ENCODE data around the gene EPB41L4A. TPM values are rescaled to one million over a fixed set of nuclear protein-coding genes. Genes with fewer than 3 reads are reported as not detected.

EPB41L4A gene
- total RNA-seq, 1 donor from 2014 or later, result 11.1 TPM

GRCh38 chr5:112417931-112418658 lies 982 bp downstream of the EPB41L4A start:
- peaks cover 16% of the 10 kb centered on the region for H3K27me3 ChIP-seq (ENCODE audit: insufficient read depth, low read length)
- no peak overlapping the region for H3K27ac ChIP-seq (ENCODE audit: low read depth, low read length)
- H3K27me3 Mint-ChIP-seq (ENCODE audit: low read depth, unreplicated experiment), result peaks cover 8% of the 10 kb centered on the region
- H3K27ac Mint-ChIP-seq (ENCODE audit: unreplicated experiment), result peak overlapping the region; percentile 66
- DNase-seq (ENCODE audit: low read depth), result peak; percentile 4
- H3K36me3 ChIP-seq (ENCODE audit: insufficient read depth, low read length), result no peaks in the 10 kb centered on the region
- H3K36me3 Mint-ChIP-seq (ENCODE audit: low read depth, unreplicated experiment), result no peaks in the 10 kb centered on the region
- FAIRE-seq, result no peak
- H3K9ac ChIP-seq (ENCODE audit: low read length), result peak overlapping the region; percentile 8
- H3K79me2 ChIP-seq (ENCODE audit: insufficient read depth, low read length), result no peaks in the 10 kb centered on the region
- peaks cover 7% of the 10 kb centered on the region for H3K4me1 ChIP-seq (ENCODE audit: insufficient read depth, low read length)
- no peaks in the 10 kb centered on the region for H4K20me1 ChIP-seq (ENCODE audit: insufficient read depth, low read length)
- no peaks in the 10 kb centered on the region for H3K9me3 Mint-ChIP-seq (ENCODE audit: unreplicated experiment)
- H3K9me3 ChIP-seq (ENCODE audit: insufficient read depth, low read depth, low read length), result no peaks in the 10 kb centered on the region
- no peak for TF ChIP-seq EZH2 (IDR thresholded peaks at IDR 0.05; ENCODE audit: insufficient read depth, low read length)
- H3K4me3 Mint-ChIP-seq (ENCODE audit: unreplicated experiment), result peak overlapping the region; percentile 85
- H3K4me2 ChIP-seq (ENCODE audit: low read length), result peak overlapping the region; percentile 79
- H2AFZ ChIP-seq (ENCODE audit: low read depth, low read length), result peak overlapping the region; percentile 98
- peaks cover 15% of the 10 kb centered on the region for H3K4me1 Mint-ChIP-seq (ENCODE audit: low read depth, unreplicated experiment)
- H3K4me3 ChIP-seq (ENCODE audit: insufficient read depth, low read depth, low read length), result peak overlapping the region; percentile 50

GRCh38 chr5:112415552-112415951 lies 3.5 kb downstream of the EPB41L4A start:
- FAIRE-seq (no peak), DNase-seq (ENCODE audit: low read depth) (no peak)
- no peak overlapping the region for H3K4me3 ChIP-seq (ENCODE audit: insufficient read depth, low read depth, low read length)
- H3K36me3 ChIP-seq (ENCODE audit: insufficient read depth, low read length), result no peaks in the 10 kb centered on the region
- H3K27ac ChIP-seq (ENCODE audit: low read depth, low read length), result no peak overlapping the region
- no peak for TF ChIP-seq CTCF (IDR thresholded peaks at IDR 0.05; ENCODE audit: insufficient read depth, low read depth, low read length)
- TF ChIP-seq EZH2 (IDR thresholded peaks at IDR 0.05; ENCODE audit: insufficient read depth, low read length), result no peak
- peaks cover 23% of the 10 kb centered on the region for H3K4me1 Mint-ChIP-seq (ENCODE audit: low read depth, unreplicated experiment)
- H3K27me3 Mint-ChIP-seq (ENCODE audit: low read depth, unreplicated experiment), result no peaks in the 10 kb centered on the region
- H3K27me3 ChIP-seq (ENCODE audit: insufficient read depth, low read length), result peaks cover 4% of the 10 kb centered on the region
- H3K36me3 Mint-ChIP-seq (ENCODE audit: low read depth, unreplicated experiment), result peaks cover 4% of the 10 kb centered on the region
- no peaks in the 10 kb centered on the region for H3K79me2 ChIP-seq (ENCODE audit: insufficient read depth, low read length)
- no peak overlapping the region for H2AFZ ChIP-seq (ENCODE audit: low read depth, low read length)
- no peaks in the 10 kb centered on the region for H3K9me3 ChIP-seq (ENCODE audit: insufficient read depth, low read depth, low read length)
- no peak overlapping the region for H3K4me2 ChIP-seq (ENCODE audit: low read length)
- H3K9ac ChIP-seq (ENCODE audit: low read length), result no peak overlapping the region
- peaks cover 7% of the 10 kb centered on the region for H3K4me1 ChIP-seq (ENCODE audit: insufficient read depth, low read length)
- no peak overlapping the region for H3K27ac Mint-ChIP-seq (ENCODE audit: unreplicated experiment)
- H4K20me1 ChIP-seq (ENCODE audit: insufficient read depth, low read length), result no peaks in the 10 kb centered on the region
- no peak overlapping the region for H3K4me3 Mint-ChIP-seq (ENCODE audit: unreplicated experiment)
- H3K9me3 Mint-ChIP-seq (ENCODE audit: unreplicated experiment), result no peaks in the 10 kb centered on the region

GRCh38 chr5:112413611-112414010 lies 5.5 kb downstream of the EPB41L4A start:
- Histone ChIP-seq H4K20me1 (ENCODE audit: insufficient read depth, low read length) (no peaks in the 10 kb centered on the region), H3K27me3 (ENCODE audit: insufficient read depth, low read length) (peaks cover 2% of the 10 kb centered on the region), H3K9me3 (ENCODE audit: insufficient read depth, low read depth, low read length) (no peaks in the 10 kb centered on the region), H3K4me3 (ENCODE audit: insufficient read depth, low read depth, low read length) (no peak overlapping the region), H3K9ac (ENCODE audit: low read length) (no peak overlapping the region), H3K4me1 (ENCODE audit: insufficient read depth, low read length) (peaks cover 7% of the 10 kb centered on the region), H3K27ac (ENCODE audit: low read depth, low read length) (no peak overlapping the region), H3K36me3 (ENCODE audit: insufficient read depth, low read length) (no peaks in the 10 kb centered on the region), H3K79me2 (ENCODE audit: insufficient read depth, low read length) (no peaks in the 10 kb centered on the region), H2AFZ (ENCODE audit: low read depth, low read length) (no peak overlapping the region), H3K4me2 (ENCODE audit: low read length) (no peak overlapping the region)
- no peak for DNase-seq (ENCODE audit: low read depth)
- no peak for FAIRE-seq
- Mint-ChIP-seq H3K27me3 (ENCODE audit: low read depth, unreplicated experiment) (no peaks in the 10 kb centered on the region), H3K4me3 (ENCODE audit: unreplicated experiment) (no peak overlapping the region), H3K36me3 (ENCODE audit: low read depth, unreplicated experiment) (peaks cover 4% of the 10 kb centered on the region), H3K4me1 (ENCODE audit: low read depth, unreplicated experiment) (peaks cover 33% of the 10 kb centered on the region), H3K9me3 (ENCODE audit: unreplicated experiment) (no peaks in the 10 kb centered on the region), H3K27ac (ENCODE audit: unreplicated experiment) (no peak overlapping the region)
- TF ChIP-seq CTCF (IDR thresholded peaks at IDR 0.05; ENCODE audit: insufficient read depth, low read depth, low read length), result no peak
- TF ChIP-seq EZH2 (IDR thresholded peaks at IDR 0.05; ENCODE audit: insufficient read depth, low read length), result no peak
